CD4-positive, alpha-beta T cell treated with Interleukin-15 for 4 hours (primary cell): Measurements from ENCODE around the gene FSCB.
"Not testable (repeated sequence)": the region's sequence is repeated elsewhere in the genome, so short reads cannot be mapped to it uniquely, and the experiment has no call there.

Source experiments
- DNase-seq: peaks from one replicate; pipeline ENCODE4 v3.0.0-alpha.2; 2020; ENCODE audit warnings: low spot score

FSCB gene, protein sequence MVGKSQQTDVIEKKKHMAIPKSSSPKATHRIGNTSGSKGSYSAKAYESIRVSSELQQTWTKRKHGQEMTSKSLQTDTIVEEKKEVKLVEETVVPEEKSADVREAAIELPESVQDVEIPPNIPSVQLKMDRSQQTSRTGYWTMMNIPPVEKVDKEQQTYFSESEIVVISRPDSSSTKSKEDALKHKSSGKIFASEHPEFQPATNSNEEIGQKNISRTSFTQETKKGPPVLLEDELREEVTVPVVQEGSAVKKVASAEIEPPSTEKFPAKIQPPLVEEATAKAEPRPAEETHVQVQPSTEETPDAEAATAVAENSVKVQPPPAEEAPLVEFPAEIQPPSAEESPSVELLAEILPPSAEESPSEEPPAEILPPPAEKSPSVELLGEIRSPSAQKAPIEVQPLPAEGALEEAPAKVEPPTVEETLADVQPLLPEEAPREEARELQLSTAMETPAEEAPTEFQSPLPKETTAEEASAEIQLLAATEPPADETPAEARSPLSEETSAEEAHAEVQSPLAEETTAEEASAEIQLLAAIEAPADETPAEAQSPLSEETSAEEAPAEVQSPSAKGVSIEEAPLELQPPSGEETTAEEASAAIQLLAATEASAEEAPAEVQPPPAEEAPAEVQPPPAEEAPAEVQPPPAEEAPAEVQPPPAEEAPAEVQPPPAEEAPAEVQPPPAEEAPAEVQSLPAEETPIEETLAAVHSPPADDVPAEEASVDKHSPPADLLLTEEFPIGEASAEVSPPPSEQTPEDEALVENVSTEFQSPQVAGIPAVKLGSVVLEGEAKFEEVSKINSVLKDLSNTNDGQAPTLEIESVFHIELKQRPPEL

DNA sequence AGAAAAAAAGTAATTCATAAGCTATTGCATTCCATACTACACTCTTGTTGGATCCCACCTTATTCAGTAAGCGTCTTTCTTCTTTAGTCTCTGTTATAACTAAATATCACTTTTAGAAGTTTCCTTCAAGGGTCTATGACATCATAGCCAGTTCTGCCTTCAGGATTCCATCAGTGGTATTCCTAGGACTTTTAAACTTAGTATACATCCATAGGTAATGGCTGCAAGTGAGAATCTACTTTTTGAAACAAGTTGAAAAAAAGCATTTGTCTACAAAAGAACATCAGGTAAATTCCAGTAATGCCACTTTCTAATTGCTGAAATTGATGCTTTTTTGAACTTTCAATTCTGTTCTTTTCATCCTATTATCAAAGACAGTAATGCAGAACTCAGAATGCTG is at the start of gene FSCB:
Gene FSCB, minus strand, starts transcription at position 101 of the 400 bp plus-strand sequence. CDS start 296 bp downstream, outside the sequence.
- DNase-seq = no peak

DNA sequence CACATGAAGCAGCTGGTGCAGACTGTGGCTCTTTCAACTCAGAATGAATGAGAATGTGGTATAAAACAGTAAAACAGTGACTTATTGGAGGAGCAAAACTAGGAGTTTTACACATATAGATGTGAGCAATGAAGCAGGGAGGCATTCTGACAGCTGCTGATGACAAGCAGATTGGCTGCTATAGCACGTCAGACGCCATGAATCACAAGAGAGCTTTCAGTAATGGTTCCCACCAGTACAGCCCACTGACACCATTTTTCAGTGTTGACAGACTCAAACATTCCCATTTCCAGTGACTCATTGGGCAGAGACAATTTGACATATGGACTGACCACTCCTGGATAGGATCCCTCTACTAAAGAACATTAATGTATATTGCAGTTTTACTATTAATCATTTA is 24.6 kb upstream of the FSCB start:
- DNase-seq = no peak

DNA sequence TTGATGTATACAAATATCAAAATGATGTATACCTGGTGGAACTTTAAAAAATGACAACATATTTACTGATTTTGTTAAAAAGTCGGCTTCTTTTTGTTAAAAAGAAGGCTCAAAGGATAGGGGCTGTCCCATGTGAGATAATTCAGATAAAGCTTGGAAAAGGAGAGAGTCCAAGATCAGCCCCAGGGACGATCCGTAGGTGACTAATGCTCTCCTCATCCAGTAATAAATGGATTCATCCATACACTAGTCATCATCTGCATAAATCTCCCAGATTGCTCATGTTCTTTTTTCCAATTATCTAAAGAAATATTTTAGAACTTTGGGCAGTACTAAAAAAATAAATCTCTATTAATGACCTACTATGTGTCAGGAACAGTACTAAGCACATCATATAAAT is 23.4 kb upstream of the FSCB start:
- no peak for DNase-seq

DNA sequence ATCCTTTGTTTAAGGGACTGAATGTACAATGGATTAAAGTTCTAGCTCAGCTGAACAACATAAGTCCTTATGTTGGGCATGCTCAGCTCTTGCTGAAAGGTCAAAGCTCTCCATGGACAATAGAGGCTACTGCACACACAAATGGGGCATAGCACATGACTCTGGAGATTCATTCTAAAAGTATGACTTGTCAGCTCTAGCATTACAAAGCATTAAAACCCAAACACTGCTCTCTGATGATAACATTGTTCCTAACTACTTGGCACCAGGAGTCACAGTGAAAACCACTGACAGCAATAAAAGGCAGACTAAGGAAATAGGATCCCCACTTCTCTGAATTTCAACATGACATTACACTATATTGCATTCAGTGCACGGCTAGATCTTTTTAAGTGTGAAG is 21.9 kb upstream of the FSCB start:
- DNase-seq = no peak

DNA sequence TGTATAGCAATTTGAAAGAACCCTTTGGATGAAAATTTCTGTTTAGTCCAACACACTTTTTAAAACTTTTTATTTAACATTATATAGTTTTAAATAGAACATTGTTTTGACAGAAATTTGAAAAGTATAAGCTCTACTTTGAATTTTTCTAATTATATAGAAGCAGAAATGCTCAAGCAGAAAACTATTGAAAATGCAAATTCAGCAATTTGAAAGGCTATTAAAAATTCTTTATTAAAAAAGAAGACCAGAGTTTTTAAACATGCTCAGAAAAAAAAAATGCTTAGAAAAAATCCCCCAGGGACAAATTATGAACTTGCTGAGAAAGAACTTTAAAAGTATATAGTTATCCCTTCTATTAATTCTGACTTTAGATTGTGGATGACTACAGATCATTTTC is 21.1 kb upstream of the FSCB start:
- no peak for DNase-seq

DNA sequence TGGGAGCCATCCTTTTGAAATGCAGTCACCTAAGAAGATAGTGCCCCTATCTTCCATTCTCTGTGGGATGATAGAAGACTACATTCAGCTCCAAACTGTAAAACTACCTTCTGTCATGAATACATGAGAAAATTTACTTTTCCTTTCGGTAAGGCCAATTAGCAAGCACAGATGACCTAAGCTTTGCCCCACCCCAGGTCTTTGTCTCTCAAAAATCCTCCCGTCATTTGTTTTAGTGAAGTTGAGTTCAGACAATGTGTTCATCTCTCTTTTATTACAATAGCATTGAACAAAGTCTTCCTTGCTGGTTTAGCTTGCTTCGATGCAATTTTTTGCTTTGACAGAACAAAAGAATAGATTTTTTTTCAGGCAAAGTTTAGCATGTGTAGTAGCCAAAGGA is 18.2 kb upstream of the FSCB start:
- no peak for DNase-seq

DNA sequence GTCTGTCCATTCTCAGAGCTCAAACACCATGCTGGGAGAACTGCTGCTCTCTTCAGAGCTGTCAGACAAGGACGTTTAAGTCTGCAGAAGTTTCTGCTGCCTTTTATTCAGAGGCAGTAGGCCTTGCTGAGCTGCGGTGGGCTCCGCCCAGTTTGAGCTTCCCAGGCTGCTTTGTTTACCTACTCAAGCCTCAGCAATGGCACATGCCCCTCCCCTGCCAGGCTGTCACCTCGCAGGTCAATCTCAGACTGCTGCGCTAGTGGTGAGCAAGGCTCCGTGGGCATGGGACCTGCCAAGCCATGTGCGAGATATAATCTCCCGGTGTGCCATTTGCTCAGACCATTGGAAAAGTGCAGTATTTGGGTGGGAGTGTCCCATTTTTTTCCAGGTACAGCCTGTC is 8.6 kb upstream of the FSCB start:
- DNase-seq = not testable (repeated sequence)

DNA sequence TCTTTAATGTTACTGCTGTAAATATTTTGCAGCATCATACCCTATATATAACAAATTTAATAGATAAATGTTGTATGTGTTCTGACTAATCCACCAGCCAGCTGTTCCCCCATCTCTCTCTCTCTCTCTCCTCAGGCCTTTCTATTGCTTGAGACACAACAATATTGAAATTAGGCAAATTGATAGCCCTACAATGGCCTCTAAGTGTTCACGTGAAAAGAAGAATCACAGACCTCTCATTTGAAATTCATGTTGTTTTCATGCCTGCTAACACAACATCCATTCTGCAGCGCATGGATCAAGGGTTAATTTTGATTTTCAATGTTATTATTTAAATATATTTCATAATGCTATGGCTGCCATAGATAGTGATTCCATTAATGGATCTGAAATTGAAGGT is 1.8 kb upstream of the FSCB start:
- DNase-seq = no peak

DNA sequence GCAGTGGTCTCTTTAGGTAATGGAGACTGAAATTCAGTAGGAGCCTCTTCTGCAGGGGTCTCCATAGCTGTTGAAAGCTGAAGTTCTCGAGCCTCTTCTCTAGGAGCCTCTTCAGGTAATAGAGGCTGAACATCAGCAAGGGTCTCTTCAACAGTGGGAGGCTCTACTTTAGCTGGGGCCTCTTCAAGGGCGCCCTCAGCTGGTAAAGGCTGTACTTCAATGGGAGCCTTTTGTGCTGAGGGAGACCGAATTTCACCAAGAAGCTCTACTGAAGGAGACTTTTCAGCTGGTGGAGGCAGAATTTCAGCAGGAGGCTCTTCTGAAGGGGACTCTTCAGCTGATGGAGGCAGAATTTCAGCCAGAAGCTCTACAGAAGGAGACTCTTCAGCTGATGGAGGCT is 1.5 kb downstream of the FSCB start:
- DNase-seq = no peak

DNA sequence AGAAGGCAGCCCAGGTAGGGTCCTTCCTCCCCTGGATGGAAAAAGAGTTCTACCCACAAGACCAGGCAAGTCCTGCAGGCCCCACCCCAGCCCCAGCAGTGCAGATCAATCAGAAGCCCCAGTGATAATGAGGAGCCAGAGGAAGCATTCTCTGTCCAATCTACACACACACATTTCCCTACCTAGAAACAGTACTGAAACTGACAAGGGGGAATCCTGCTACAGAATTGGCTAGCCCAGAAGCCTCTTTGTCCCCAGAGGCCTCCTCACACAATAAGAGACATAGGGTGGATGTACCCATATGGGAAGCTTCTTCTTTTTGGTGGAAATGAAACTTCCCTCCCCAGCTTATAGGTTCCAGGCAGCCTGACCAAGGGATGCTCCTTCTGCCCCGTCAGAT is 9.9 kb downstream of the FSCB start:
- DNase-seq = no peak

DNA sequence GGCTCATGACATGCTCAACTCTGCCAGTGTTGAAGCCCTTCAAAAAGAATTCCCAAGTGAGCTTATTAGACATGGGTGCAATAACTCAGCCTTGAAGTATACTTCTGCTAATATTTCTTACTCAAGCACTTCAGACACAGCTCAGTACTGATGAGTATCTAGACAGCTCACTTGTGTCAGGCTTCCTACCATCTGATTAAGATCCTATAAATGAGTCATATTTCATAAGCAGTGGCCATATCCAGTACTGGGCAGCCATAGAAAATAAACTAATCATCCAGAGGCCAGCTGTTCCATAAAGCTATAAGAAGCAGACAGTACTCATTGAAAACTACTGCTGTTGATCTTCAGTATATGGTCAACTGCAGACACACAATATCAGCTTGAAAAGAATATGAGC is 12.9 kb downstream of the FSCB start:
- DNase-seq = no peak

DNA sequence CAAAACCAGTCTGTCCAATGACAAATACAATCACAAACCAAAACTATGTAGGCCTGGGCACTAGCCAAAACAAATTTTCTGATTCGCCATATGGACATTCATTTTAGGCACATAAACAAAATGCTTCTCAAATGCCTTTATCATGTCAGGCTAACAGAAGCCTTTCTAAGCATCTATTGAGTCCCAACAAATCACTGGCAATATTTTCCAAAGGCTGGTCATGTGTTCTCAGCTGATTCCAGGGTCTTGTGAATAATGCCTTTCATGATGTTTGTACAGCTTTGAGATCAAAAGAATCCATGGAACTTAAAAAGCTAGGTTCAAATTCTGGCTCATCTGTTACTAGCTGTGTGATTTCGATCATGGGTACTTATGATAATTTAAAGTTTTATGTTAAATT is 16.1 kb downstream of the FSCB start:
- no peak for DNase-seq

DNA sequence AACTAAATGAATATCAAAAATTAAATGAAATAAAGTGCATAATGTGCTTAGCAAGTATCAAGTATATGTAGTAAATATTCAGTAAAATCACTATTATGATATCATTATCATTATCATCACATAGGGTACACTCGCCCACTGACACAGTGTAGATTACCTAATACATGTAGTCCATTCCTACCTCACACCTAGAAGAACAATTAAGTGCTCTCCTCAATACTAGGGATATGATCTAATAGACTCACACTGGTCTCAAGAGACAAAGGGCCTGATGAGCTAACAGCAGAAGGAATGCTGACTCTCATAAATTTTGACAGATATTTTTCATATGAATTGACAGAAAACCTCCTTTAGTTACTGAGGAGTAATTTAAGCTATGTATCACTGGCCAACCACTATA is 29.1 kb downstream of the FSCB start:
- DNase-seq = no peak

DNA sequence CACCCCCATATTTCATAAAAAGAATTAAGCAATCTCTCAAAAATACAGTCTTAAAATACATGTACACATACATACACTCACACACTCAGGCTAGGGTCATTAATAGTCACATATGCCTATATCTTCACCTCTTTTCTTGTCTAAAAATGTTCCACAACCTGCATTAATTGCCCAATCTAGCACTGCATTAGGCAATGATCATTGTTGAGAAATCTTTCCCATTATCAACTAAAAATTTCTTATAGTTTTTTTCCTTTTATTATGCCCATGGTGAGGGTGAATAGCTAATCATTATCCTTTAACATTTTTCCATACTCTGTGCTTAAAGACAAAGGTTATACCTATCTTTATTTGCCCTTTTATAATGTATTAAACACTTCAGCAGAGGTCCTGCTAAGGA is 38.3 kb downstream of the FSCB start:
- no peak for DNase-seq

DNA sequence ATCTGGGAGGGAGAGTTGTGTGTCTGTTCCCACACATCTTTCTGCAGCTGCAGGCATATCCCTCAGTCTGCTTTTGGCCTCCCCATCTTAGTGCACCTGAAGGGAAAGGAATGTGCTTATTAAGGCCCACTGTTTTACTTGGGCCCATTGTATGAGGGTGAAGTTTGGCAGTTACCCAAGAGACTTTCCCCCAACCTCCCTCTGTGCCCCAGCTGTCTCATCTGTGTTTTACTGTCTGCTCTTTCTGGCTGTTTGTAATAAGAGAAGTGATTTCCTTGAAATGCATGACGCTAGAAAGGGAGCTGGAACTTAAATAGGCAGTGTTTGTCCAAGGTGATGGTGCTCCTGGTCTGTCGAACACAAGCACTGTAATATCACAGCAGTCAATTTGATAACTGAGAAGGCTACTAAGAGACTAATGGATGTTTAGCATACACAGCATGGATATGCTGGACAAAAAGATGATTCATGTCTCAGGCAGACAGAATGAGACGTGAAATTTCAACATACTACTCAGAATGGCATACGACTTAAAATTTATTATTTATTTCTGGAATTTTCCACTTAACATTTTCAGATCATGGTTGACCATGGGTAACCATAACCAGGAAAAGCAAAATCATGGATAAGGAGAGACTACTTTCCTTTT is 43.6 kb downstream of the FSCB start:
- no peak for DNase-seq

DNA sequence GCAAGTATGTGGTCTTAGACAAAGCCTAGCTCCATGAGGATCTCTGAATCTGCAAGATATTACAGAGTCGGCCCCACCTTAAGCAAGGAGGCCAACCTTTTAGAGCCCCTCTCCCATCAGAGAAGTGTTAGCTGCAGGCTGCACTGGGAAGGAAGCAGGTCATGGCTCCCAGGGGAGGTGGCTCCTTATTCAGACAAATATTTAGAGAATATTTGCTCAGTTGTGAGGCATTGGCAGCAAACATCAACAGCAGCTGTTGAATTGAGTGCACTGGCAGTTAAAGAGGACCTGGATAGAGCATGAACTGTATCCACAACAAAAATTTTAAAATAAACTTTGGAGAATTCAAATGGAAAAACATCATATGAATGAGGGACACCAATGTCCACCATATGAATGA is 44.7 kb downstream of the FSCB start:
- no peak for DNase-seq

DNA sequence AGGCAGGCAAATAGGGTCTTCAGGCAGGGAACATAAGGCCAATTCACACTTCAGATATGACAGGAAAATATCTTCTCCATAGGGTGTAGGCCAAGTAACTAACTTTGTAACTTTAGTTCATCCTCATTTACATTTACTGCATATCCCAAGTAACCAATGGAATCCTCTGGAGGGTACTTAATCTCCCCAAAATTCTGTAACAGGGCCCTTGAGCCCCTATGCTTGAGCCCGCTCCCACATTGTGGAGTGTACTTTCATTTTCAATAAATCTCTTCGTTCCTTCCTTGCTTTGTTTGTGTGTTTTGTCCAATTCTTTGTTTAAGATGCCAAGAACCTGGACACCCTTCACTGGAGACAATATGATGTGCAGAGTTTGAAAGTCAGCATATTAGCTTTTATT is 45.3 kb downstream of the FSCB start:
- DNase-seq = no peak
